ENCODE data around the gene ANO9.

- TF ChIP-seq, protein P1, sequence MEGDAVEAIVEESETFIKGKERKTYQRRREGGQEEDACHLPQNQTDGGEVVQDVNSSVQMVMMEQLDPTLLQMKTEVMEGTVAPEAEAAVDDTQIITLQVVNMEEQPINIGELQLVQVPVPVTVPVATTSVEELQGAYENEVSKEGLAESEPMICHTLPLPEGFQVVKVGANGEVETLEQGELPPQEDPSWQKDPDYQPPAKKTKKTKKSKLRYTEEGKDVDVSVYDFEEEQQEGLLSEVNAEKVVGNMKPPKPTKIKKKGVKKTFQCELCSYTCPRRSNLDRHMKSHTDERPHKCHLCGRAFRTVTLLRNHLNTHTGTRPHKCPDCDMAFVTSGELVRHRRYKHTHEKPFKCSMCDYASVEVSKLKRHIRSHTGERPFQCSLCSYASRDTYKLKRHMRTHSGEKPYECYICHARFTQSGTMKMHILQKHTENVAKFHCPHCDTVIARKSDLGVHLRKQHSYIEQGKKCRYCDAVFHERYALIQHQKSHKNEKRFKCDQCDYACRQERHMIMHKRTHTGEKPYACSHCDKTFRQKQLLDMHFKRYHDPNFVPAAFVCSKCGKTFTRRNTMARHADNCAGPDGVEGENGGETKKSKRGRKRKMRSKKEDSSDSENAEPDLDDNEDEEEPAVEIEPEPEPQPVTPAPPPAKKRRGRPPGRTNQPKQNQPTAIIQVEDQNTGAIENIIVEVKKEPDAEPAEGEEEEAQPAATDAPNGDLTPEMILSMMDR (IDR thresholded peaks at IDR 0.05): no peak
- no peak for TF ChIP-seq EP300 (IDR thresholded peaks at IDR 0.05)
Observed at GRCh38 chr11:441043-441417, 781 bp downstream of the ANO9 start.

Data from esophagus muscularis mucosa (tissue), 3 donors.